MM.1S (cell line): ENCODE data around the gene NQO1.

Experiments
- DNase-seq: peaks from one replicate; pipeline ENCODE4 v3.0.0-alpha.2; 2015
- H2AFZ ChIP-seq: fragments of 300-600 bp; sonication (generic); 2 replicates; pipeline ENCODE4 v1.6.0; 2016; ENCODE audit warnings: antibody characterized with exemption, low read length
- H3F3A ChIP-seq: fragments of 300-600 bp; sonication (generic); 2 replicates; pipeline ENCODE4 v1.6.1; 2016; ENCODE audit warnings: mild to moderate bottlenecking, antibody characterized with exemption, low read length, moderate library complexity, mixed read lengths; ENCODE audit not compliant: insufficient read depth
- H3K27ac ChIP-seq: fragments of 300-600 bp; sonication (generic); 2 replicates; pipeline ENCODE4 v1.5.1; 2016; ENCODE audit warnings: mild to moderate bottlenecking, low read length
- H3K27me3 ChIP-seq: fragments of 300-600 bp; sonication (generic); replicated peaks from 2 replicates; pipeline ENCODE4 v1.6.0; 2016; ENCODE audit warnings: low read length; ENCODE audit not compliant: insufficient read depth
- H3K36me3 ChIP-seq: fragments of 300-600 bp; sonication (generic); replicated peaks from 2 replicates; pipeline ENCODE4 v1.6.1; 2016; ENCODE audit warnings: mild to moderate bottlenecking, low read length, mixed read lengths; ENCODE audit not compliant: insufficient read depth
- H3K4me1 ChIP-seq: fragments of 300-600 bp; sonication (generic); 2 replicates; pipeline ENCODE4 v1.6.1; 2016; ENCODE audit warnings: low read length, mixed read lengths
- H3K4me2 ChIP-seq: fragments of 300-600 bp; sonication (generic); 2 replicates; pipeline ENCODE4 v1.6.0; 2016; ENCODE audit warnings: low read depth, low read length
- H3K4me3 ChIP-seq: fragments of 300-600 bp; sonication (generic); 2 replicates; pipeline ENCODE4 v1.5.1; 2016; ENCODE audit warnings: low read length, mixed read lengths
- H3K79me2 ChIP-seq: fragments of 300-600 bp; sonication (generic); 2 replicates; pipeline ENCODE4 v1.6.1; 2016; ENCODE audit warnings: mixed run types, low read length, mixed read lengths
- H3K9ac ChIP-seq: fragments of 300-600 bp; sonication (generic); 2 replicates; pipeline ENCODE4 v1.6.1; 2016; ENCODE audit warnings: low read length, mixed read lengths
- H3K9me2 ChIP-seq: fragments of 300-600 bp; sonication (generic); replicated peaks from 2 replicates; pipeline ENCODE4 v1.6.1; 2016; ENCODE audit warnings: mild to moderate bottlenecking, low read length, mixed read lengths; ENCODE audit not compliant: insufficient read depth
- H3K9me3 ChIP-seq: fragments of 300-600 bp; sonication (generic); replicated peaks from 2 replicates; pipeline ENCODE4 v1.6.1; 2016; ENCODE audit warnings: mild to moderate bottlenecking, low read length, mixed read lengths; ENCODE audit not compliant: insufficient read depth
- H4K20me1 ChIP-seq: fragments of 300-600 bp; sonication (generic); 2 replicates; pipeline ENCODE4 v1.6.1; 2016; ENCODE audit warnings: mild to moderate bottlenecking, low read length, moderate library complexity, mixed read lengths; ENCODE audit not compliant: insufficient read depth
- CTCF ChIP-seq: fragments of 300-600 bp; sonication (generic); IDR thresholded peaks from 2 replicates; pipeline ENCODE4 v1.5.1; 2016; ENCODE audit warnings: antibody characterized with exemption, low read length, mixed read lengths
- EZH2 ChIP-seq: fragments of 300-600 bp; sonication (generic); optimal IDR thresholded peaks from 2 replicates; pipeline ENCODE3; 2017; ENCODE audit warnings: low read depth, mild to moderate bottlenecking, antibody characterized with exemption, low read length, mixed read lengths
- EZH2phosphoT487 ChIP-seq: fragments of 300-600 bp; sonication (generic); IDR thresholded peaks from 2 replicates; pipeline ENCODE4 v1.6.1; 2018; ENCODE audit warnings: antibody characterized with exemption, low read length

NQO1 gene

GRCh38 chr16:69747115-69747514 is 20.8 kb upstream of the NQO1 start:
- no peak for DNase-seq
- no peak for TF ChIP-seq EZH2phosphoT487
- TF ChIP-seq CTCF: no peak
- TF ChIP-seq EZH2: no peak
- no peaks in the 10 kb centered on the region for H3K27me3 ChIP-seq

GRCh38 chr16:69745959-69746358 is 19.6 kb upstream of the NQO1 start:
- H3F3A ChIP-seq: no peaks in the 10 kb centered on the region
- no peak for DNase-seq
- no peaks in the 10 kb centered on the region for H3K27me3 ChIP-seq
- no peaks in the 10 kb centered on the region for H3K9me3 ChIP-seq
- no peaks in the 10 kb centered on the region; the same call in 1 of the 2 replicates for H4K20me1 ChIP-seq
- TF ChIP-seq EZH2 (no peak), CTCF (no peak), EZH2phosphoT487 (no peak)
- H3K79me2 ChIP-seq: peaks cover 50% of the 10 kb centered on the region
- no peak overlapping the region for H3K4me2 ChIP-seq
- H3K9ac ChIP-seq: no peak overlapping the region
- H3K4me3 ChIP-seq: no peak overlapping the region
- no peak overlapping the region for H2AFZ ChIP-seq
- H3K9me2 ChIP-seq: no peaks in the 10 kb centered on the region
- H3K4me1 ChIP-seq: no peaks in the 10 kb centered on the region
- peaks cover 31% of the 10 kb centered on the region for H3K36me3 ChIP-seq
- no peak overlapping the region for H3K27ac ChIP-seq

More at GRCh38 chr16:69747115-69747514, 20.8 kb upstream of the NQO1 start:
- Histone ChIP-seq H3F3A (no peaks in the 10 kb centered on the region), H2AFZ (no peak overlapping the region), H3K36me3 (peaks cover 28% of the 10 kb centered on the region), H3K4me2 (no peak overlapping the region), H3K9me3 (no peaks in the 10 kb centered on the region), H3K9ac (no peak overlapping the region), H3K9me2 (no peaks in the 10 kb centered on the region), H4K20me1 (no peaks in the 10 kb centered on the region; the same call in 1 of the 2 replicates), H3K79me2 (peaks cover 61% of the 10 kb centered on the region), H3K27ac (no peak overlapping the region), H3K4me1 (no peaks in the 10 kb centered on the region), H3K4me3 (no peak overlapping the region)

DNA sequence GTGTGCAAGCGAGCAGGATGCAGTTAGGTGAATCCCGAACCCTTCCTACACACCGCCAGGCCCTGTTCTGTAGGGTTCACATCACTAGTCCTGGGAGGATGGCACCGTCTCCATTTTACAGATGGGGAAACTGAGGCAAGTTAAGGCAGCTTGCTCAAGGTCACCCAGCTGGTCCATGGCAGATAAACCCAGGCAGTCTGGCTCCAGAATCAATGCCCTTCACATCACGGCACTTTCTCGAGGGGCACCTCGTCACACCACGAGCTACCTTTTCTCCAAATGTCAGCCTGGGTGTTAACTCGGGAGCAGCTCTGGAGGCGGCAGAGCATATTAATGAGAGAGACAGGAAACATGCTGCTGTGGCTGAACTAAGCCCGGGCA is 18.9 kb upstream of the NQO1 start:
- Histone ChIP-seq H3K27me3 (no peaks in the 10 kb centered on the region), H3K9me2 (no peaks in the 10 kb centered on the region), H4K20me1 (no peaks in the 10 kb centered on the region; the same call in 1 of the 2 replicates), H3K9ac (no peak overlapping the region), H3K4me3 (no peak overlapping the region), H3K79me2 (peaks cover 43% of the 10 kb centered on the region), H3F3A (no peaks in the 10 kb centered on the region), H3K4me2 (no peak overlapping the region), H3K36me3 (peaks cover 35% of the 10 kb centered on the region), H3K9me3 (no peaks in the 10 kb centered on the region), H3K27ac (no peak overlapping the region), H2AFZ (no peak overlapping the region), H3K4me1 (no peaks in the 10 kb centered on the region)
- TF ChIP-seq CTCF (no peak), EZH2 (no peak), EZH2phosphoT487 (no peak)
- DNase-seq: no peak
